Activated CD8-positive, alpha-beta memory T cell treated with anti-CD3 and anti-CD28 coated beads, Interleukin-2, amount 50 U/mL, for 1 hour (primary cell): Measurements from ENCODE around the gene ZNF428.
"Not testable (repeated sequence)": the region's sequence is repeated elsewhere in the genome, so short reads cannot be mapped to it uniquely, and the experiment has no call there.

ENCODE experiments used
- DNase-seq: peaks from one replicate; pipeline ENCODE4 v3.0.0-alpha.2; 2020; ENCODE audit errors: extremely low read depth

Gene ZNF428

GRCh38 chr19:43616954-43617353 lies 2.5 kb downstream of the ZNF428 start:
- DNase-seq: no peak

- no peak for DNase-seq
Observed at GRCh38 chr19:43616306-43616705, 3.1 kb downstream of the ZNF428 start.

GRCh38 chr19:43612374-43612773 lies 7.1 kb downstream of the ZNF428 start:
- DNase-seq: no peak

DNA sequence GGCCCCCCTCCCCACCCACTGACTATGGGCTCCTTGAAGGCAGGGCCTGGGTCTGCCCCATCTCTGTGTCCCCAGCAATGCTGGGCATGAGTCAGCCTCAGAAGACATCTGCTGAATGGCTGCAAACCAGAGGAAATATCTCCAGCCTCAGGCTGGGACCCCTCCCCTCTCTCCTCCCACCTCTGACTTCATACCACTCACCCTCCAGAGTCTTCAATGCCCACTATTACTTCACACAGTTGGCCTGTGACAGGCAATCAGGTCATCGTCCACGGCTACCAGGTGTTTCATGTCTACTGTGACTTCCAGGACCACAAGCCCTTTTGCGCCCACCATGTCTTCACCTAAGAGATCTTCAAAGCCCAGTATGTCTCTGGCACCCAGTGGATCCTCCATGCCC lies 7.6 kb downstream of the ZNF428 start, which contains the start of gene SRRM5:
Gene SRRM5, plus strand, starts transcription at position 301 of the 400 bp plus-strand sequence. Its CDS starts 34 bp downstream, at position 335.
- DNase-seq: no peak

GRCh38 chr19:43610493-43610892 lies 8.9 kb downstream of the ZNF428 start:
- DNase-seq: no peak

GRCh38 chr19:43609872-43610271 lies 9.6 kb downstream of the ZNF428 start:
- no peak for DNase-seq

- no peak for DNase-seq
Observed at GRCh38 chr19:43607238-43608205, 11.9 kb downstream of the ZNF428 start.

DNA sequence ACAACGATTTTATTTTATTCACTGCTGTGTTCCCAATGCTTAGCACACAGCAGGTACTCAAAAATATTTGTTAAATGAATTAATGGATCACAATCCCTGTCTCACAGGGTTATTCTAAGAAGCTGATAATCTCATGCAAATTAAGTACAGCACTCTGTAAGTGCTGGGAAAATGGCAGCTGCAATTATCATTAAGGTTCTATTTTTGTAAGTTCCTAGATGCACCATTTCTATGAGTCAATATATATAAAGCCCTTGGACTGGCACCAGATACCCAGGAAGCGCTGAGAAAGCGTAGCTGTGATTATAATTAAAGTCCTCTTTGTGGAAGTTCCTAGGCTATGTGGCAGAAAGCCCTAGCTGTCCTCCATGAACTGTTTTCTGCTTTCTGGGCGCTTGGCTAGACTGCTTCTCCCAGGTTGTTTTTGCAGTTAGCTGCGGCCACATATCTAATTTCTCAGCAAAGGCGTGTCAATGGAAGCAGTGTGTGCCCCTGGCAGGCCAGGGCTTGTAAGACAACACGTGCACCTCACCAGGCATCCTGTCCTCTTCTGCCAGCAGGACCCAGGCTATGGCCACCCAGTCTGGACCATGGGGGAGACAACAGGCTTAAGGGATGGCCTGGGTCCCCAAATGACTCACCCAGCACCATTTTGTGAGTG lies 12.7 kb downstream of the ZNF428 start:
- DNase-seq: no peak

GRCh38 chr19:43605875-43606568 lies 13.4 kb downstream of the ZNF428 start:
- no peak for DNase-seq

- not testable (repeated sequence) for DNase-seq
Observed at GRCh38 chr19:43600326-43600725, 19.1 kb downstream of the ZNF428 start.

DNA sequence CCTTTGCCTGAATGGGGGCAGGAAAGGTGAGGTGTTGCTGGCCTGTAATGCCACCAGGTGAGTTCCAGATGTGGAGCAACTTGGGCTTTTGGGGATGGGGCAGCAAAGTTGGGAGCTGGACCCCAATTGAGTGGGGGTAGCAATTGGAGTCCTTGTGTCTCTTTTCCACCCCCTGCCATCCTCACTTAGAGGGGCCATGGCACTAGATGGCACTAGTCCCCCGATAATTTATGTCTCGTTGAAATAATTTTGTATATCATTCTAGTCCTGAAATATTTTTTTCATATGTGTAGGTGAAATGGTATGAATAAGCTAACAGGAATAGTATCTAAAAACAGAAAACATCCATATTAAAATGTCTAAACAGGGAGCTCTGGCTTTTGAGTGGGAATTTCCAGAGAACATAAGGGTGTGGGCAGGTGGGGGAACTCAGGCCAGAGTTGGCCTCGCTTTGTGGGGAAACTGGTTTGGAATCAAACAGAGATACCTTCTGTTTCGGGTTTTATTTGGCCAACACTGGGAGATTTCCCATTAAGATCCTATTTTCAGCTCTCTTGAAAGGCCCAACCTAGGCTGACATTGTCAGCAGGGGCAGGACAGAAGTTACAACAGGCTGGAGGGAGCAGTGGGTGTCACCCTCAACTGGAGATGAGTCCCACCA lies 19.7 kb downstream of the ZNF428 start:
- no peak for DNase-seq

- no peak for DNase-seq
Observed at GRCh38 chr19:43598445-43599240, 20.8 kb downstream of the ZNF428 start.

GRCh38 chr19:43597876-43598275 lies 21.6 kb downstream of the ZNF428 start:
- no peak for DNase-seq

DNA sequence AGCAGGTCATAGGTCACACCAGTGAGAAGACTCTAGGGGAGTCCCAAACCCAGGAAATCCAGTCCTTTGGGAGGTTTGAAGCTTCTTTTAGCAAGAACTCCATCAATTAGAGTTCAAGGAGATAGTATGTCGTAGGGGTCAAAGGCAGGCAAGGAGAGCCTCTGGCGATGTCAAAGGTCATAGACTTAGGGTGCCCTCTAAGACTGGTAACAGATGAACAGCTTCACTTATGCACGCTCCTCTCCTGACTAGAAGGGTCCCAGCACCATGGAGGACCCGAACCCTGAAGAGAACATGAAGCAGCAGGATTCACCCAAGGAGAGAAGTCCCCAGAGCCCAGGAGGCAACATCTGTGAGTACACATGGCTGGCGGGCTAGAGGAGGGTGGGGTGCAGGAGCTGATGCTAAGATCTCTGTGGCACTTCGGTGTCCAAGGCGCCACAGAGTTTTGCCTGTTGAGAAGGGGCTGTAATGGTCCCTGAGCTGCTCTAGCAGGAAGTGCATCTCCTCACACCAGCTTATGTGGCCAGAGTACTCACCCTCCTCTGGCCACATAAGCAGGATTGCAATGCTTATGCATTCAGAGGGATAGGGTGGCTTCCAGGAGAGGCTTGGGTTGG lies 22.5 kb downstream of the ZNF428 start:
- DNase-seq: no peak

DNA sequence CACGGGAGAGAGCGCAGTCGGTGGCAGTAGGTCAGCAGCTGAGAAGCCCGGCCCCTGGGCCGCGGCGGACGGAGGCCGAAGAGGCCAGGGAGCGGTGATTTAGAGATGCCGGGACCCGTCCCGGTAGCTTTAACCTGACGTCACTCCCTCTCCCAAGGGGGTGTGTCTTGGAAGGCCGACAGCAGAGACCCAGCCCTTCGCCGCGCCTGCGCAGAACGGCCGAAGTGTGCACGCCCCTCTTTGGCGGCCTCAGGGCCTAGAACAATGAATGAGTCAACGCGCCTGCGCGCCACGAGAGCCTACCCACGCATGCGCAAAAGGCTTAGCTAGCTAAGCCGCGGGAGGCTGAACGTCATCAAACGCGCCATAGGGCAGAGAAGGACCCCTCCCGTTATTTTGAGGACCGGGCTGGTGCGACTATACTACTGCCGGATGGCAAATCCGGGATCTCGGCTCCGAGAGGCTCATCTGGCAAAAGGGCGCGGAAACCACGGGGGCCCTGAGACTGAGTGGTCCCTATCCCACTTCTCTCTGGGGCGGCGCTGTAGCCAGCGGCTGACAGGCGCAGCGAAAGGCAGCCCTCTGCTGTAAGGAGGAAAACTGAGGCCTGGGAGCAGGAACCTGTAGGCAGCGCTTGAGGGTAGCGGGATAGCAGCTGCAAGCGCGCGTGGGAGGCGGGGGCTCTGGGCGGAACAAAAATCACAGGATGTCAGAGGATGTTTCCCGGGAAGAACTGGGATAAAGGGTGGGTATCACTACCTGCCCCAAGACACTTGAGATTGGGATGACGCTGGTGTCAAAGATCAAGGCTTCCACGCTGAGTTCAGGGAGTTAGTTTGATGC lies 23.2 kb downstream of the ZNF428 start, which contains the start of the genes IRGQ and ZNF576:
Gene IRGQ, minus strand, starts transcription at position 136 of the 843 bp plus-strand sequence. CDS start 796 bp downstream, outside the sequence.
Gene ZNF576, plus strand, starts transcription at position 597 of the 843 bp plus-strand sequence. CDS start 514 bp downstream, outside the sequence.
- peak; percentile 99 for DNase-seq

DNA sequence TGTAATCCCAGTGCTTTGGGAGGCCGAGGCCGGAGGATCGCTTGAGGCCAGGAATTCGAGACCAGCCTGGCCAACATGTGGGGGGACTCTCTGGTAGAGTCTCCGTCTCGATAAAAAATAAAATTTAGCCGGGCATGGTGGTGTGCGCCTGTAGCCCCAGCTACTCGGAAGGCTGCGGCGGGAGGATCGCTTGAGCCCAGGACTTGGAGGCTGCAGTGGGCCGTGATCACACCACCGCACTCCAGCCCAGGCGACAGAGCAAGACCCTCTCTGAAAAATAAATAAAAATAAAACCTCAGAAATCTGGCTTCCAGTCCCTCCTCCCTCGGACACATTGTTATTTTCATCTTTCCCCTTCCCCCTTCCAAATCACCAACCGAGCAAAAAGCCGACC lies 23.8 kb downstream of the ZNF428 start:
- DNase-seq: no peak

DNA sequence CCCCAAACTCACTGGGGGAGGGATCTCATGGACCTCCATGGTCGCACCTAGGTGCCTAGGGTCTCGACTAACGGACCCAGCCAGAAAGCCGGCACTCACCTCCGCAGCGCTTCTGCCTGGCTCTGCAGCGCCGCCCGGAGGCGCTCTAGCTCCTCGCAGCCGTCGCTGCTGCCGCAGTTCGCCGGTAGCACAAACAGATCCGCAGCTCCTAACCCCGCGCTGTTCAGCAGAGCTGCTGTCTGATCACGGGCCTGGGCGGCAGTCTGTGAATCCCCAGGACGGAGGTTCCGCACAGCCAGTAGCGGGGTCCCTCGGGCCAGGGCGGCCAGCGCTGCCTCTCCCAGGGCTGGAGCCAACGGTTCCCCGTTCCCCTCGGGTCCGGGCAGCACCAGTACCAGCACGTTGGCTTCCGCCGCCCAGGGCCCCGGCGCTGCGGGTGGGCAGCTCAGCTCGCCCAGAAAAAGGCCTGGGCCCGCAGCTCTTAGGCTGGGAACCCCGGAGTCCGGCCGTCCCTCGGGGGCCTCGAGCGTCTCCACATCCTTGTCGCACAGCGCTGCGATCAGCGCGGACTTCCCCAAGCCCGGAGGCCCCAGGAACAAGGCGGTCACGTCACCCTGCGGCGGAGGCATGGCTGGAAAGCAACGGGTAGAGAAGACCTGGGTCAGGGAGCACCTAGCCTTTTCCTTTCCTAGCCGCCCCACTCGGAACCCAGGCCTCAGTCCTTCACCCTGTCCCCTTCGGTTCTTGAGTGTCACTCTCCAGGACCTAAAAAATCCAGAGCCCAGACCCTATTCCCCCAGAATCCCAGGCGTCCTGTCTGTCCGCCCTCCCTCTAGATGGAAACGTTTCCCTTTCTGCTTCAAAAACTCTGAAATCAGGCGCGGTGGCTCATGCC lies 24.5 kb downstream of the ZNF428 start:
- peak; percentile 37 for DNase-seq

DNA sequence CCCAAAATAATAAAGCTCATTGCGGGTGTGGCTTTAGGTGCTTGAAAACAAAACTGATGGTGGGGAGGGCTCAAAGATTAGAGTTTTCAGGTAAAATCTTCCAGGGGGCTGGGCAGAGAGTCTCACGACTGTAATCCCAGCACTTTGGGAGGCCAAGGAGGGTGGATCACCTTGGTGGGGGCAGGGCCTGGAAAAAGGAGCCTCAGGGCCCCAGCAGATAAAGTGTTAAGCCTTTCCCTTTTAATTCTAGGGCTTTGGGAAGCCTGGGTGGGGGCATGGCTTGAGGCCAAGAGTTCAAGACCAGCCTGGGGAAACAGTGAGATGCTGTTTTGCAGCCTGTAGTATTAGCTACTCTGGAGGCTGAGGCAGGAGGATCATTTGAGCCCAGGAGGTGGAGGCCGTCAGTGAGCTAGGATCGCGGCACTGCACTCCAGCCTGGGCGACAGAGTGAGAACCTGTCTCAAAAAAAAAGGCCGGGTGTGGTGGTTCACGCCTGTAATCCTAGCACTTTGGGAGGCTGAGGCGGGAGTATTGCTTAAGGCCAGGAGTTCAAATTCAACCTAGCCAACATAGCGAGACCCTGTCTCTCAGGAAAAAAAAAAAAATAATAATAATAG lies 25.2 kb downstream of the ZNF428 start:
- DNase-seq: no peak
